HL-60/S4 treated with retinoic acid at 250 ng/mL for 4 days and 3 days (cell line): ENCODE data around the gene TOP3A.
"Not testable (repeated sequence)": the region's sequence is repeated elsewhere in the genome, so short reads cannot be mapped to it uniquely, and the experiment has no call there.

ENCODE experiments used
- in situ Hi-C: fragments of 300-500 bp; cut with MboI; formaldehyde crosslinking; loops from 2 replicates; pipeline ENCODE4 v1.7.0; 2022; ENCODE audit warnings: low sequenced_read_pairs

TOP3A gene

DNA sequence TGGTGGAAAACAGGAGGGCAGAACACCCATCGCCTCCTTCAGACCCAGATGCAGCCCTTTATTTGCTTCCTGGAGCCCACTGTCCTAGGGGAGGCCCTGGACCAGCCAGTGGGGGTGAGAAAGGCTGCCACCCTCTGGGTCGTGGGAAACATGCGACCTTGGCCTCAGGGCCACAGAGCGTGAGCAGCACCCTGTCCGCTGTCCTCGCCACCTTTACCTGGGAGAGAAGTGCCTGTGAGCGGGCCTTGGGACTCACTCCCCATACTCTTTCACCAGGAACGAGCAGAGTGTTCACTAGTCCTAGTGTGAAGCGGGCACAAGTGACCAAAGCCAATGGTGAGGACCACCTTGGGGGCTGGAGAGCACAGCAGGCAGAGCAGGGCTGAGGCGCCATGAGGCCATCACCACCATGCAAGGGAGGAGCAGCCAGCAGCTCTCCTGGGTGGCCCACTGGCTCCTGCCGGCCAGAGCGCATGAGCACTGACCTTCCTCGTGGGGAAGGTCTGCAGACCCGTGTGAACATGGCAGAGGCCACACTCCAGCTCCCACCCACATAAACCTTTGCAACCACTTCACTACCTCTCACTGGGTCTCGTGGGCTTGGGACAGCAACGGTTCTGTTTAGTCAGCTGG, 8.8 kb upstream of the TOP3A start:
- in situ Hi-C loops, result no loop called here

DNA sequence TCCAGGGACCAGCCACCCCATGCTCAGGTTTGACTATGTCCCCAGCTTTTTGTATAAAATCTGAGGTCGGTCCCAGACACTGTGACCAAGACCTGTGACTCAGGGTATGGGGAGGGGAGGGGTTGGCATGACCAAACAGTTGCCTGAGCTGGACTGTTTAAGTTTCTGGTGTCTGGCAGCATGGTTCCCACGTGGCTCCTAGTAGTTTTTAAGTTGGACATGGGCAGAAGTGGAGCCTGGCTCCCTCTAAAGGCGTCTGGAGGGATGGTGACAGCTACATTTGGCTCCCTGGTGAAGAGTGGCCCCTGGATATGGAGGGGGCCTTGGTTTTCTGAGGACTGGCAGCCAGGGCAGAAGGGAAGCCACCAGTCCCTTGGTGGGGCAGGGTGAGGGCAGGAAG, 8.2 kb upstream of the TOP3A start:
- in situ Hi-C loops, result no loop called here

DNA sequence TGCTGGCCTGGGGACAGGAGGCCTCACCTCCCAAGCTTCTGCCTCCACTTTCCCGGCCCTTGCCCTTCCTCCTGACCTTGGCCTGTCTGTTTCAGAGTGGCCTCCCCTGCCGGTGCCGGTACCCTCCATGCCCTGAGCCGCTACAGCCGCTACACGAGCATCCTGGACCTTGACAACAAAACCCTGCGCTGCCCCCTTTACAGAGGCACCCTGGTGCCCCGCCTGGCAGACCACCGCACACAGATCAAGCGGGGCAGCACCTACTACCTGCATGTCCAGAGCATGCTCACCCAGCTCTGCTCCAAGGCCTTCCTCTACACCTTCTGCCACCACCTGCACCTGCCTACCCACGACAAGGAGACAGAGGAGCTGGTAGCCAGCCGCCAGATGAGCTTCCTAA, 7.7 kb upstream of the TOP3A start:
- in situ Hi-C loops, result no loop called here

DNA sequence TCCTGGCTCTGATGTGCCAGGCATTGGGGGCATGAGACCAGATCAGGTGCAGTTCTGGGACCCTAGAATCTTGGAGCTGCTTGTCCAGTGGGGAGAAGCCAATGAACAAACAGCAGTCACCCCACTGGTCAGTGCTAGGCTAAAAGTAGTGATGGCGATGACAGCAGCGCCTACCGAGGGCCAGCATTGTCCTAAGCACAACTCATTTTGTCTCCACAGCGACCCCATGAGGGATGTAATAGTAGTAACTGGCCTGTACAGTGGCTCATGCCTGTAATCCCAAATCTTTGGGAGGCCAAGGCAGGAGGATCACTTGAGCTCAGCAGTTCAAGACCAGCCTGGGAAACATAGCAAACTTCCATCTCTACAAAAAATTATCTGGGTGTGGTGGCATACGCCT, 6.5 kb upstream of the TOP3A start:
- in situ Hi-C loops, result no loop called here

DNA sequence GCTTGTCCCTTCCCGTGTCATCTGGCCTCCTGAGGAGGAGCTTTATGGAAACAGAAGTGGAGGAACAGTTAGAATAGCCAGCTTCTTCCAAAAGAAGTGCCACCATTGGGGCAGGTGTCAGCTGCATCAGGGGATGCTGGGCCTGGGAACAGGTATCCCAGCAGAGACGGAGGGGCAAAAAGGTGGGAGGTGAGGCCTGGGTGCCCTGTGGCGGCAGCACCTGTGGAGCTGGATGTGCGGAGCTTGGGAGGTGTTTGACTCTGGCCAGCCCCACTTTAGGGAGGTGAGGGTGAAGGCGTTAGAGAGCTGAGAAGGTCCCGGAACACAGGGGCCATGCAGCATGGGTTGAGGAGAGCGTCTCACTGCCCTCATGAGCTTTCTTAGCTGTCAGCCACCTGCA, 5.5 kb upstream of the TOP3A start:
- in situ Hi-C loops, result no loop called here

DNA sequence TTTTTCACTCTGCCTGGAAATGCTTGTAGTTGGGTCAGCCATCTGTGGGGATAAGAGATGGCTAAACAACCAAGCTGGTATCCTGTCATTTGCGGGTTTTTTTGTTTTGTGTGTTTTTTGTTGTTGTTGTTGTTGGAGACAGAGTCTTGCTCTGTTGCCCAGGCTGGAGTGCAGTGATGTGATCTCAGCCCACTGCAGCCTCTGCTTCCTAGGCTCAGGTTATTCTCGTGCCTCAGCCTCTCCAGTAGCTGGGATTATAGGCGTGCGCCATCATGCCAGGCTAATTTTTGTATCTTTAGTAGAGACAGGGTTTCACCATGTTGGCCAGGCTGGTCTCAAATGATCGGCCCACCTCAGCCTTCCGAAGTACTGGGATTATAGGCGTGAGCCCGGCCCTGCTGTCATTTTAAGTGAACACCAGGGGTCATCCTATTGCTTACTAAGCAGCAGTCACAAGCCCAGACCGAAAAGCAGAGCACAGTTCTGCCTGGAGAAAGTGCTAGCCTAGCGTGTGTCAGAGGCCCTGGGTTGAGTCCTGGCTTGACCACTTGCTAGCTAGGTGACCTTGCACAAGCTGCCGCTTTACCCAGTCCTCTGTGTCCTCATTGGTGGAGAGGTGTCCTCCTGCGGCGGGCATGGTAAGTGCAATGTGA, 4.9 kb upstream of the TOP3A start:
- in situ Hi-C loops, result no loop called here

DNA sequence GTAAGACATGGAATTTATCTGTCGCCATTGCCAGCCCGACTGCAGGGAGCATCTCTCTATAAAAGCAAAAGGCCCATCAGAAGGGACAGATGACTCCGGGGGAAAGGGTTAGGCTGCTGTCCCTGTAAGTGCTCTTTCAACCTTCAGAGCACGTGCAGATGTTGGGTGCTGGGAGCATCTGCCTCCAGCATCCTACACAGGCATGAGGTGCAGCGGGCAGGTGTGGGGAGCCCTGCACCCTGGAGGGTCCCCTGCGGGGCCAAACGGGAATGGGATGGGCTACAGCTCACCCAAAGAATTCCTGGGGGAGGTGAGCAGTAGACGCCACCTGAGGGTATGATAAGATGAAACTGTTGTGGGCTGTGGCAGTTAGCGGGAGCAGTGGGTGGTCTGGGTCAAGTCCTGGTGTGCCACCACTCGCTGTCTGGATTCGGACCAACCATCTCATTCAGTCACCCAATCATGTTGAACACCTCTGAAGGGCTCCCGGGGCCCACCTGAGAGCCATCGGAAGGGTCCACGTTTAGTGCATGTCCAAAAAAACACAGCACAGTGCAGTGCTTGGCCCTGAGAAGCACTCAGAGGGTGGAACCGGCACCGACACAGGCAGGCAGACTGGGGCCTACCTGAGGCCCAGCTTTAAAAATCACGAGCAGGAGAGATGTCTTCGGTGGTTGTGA, 4.1 kb upstream of the TOP3A start:
- in situ Hi-C loops, result no loop called here

DNA sequence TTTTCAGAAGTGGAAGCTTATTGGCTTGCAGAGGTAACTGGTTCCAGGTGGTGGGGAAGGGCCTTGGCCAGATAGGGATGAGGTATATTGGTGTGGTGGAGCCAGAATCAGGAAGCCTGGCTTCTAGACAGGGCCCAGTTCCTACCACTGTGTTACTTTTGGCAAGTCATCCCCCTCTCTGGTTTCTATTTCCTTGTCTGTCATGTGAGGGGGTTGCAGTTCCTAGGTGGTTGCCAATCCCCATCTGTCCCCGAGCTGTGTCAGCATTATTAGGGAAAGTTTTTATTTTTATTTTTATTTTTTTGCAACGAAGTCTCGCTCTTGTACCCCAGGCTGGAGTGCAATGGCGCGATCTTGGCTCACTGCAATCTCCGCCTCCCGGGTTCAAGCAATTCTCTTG, 3.3 kb upstream of the TOP3A start:
- in situ Hi-C loops, result no loop called here

DNA sequence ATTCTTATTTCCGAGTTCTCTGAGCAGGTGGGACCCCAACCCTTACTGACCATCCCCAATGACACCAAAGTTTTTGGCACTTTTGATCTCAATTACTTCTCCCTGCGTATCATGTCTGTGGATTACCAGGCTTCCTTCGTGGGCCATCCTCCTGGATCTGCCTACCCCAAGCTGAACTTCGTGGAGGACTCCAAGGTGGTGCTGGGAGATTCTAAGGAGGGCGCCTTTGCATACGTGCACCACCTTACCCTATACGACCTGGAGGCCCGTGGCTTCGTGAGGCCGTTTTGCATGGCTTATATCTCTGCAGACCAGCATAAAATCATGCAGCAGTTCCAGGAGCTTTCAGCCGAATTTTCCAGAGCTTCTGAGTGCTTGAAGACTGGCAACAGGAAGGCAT, 1.2 kb upstream of the TOP3A start:
- in situ Hi-C loops, result no loop called here

DNA sequence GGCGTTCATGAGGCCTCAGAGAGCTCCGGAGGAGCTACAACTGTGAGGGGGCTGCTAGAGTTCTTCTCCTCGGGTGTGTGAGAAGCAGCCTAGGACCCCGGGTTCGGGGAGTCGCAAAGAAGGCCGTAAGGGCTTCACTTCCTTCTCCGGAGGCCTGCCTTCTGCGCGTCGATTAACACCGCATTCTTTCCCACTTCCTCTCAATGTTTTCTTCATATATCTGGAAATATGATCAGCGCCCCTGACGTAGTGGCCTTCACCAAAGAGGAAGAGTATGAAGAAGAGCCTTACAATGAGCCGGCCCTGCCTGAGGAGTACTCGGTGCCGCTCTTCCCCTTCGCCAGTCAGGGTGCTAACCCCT, 748 bp upstream of the TOP3A start:
- in situ Hi-C loops, result no loop called here

DNA sequence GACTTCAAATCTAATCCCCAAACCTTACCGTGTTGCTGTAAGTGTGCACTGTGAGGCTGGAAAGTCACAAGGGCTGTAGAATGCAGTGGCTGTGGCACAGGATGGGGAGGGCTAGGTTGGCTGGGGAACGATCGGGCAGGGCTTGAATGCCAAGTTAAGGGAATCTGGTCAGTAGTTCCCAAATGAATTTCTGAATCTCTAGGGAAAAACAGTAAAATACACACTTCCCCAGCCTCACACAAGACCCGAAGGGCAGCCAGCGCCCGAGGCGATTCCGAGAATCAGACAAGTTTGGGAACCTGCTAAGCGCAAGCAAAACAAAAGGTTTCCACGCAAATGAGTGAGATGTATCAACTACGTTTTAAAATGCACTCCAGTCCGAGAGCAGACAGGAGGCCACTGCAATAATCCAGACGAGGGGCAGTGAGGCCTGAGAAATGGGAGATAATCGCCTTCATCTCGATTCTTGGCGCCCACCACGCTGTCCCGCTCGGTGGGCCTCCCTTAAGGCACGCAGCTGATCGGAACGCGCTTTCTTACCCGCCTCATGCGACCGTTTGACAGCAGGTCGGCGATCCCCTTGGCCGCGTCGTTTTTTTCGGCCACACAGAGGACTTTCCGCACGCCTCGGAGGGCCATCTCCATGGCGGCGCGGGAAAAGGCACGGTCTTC, 599 bp downstream of the TOP3A start:
- in situ Hi-C loops, result no loop called here

DNA sequence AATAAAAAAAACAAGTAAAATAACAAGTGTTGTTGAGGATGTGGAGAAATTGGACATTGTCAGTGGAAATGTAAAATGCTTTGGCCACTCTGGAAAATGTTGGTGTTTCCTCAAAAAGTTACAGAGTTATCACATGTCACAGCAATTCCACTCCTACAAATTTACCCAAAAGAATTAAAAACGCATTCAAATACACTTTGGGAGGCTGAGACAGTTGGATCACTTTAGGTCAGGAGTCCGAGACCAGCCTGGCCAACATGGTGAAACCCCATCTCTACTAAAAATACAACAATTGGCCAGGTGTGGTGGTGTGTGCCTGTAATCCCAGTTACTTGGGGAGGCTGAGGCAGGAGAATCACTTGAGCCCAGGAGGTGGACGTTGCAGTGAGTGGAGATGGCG, 5.6 kb downstream of the TOP3A start:
- in situ Hi-C loops, result no loop called here

DNA sequence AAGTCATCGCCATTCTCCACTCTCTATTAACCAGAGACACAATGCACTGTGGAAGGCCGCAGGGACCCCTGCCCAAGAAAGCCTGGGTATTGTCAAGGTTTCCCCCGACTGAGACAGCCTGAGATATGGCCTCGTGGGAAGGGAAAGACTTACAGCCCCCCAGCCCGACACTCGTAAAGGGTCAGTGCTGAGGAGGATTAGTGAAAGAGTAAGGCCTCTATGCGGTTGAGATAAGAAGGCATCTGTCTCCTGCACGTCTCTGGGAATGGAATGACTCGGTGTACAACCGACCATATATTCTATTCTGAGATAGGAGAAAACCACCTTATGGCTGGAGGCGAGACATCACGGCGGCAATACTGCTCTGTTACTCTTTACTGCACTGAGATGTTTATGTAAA, 11.6 kb downstream of the TOP3A start:
- in situ Hi-C loops, result not testable (repeated sequence)

DNA sequence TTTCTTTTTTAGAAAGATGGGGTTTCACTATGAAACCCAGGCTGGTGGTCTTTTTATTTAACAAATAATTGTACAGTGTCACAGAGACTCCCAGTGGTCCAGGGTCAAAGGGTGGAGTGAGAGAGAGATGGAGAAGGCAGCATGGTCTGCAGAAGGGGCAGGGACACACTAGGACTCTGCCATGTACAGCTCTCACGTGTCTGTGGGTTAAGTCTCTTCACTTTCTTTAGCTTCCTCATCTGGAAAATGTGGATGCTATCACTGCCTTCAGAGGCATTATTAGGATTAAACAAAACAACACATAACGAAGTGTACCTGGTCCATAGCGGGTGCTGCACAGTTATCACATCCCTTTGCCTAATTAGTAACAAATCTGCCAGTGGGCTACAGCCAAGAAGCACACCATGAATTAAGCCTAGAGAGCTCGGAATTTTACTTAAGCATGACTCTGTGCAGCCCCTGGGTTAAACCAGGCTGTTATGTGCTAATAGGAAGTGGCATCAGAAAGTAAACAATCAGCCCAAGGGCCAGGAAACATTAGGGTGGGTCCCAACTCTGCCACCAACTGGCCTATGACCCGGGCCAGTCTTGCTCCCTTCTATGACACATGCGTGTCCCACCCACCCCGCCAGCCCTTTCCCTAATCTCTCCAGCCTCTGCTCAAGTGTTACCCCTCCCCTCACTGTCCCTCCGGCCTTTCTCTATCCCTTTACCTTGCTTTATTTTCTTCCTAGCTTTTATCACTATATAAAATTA, 13.9 kb downstream of the TOP3A start:
- in situ Hi-C loops, result no loop called here

DNA sequence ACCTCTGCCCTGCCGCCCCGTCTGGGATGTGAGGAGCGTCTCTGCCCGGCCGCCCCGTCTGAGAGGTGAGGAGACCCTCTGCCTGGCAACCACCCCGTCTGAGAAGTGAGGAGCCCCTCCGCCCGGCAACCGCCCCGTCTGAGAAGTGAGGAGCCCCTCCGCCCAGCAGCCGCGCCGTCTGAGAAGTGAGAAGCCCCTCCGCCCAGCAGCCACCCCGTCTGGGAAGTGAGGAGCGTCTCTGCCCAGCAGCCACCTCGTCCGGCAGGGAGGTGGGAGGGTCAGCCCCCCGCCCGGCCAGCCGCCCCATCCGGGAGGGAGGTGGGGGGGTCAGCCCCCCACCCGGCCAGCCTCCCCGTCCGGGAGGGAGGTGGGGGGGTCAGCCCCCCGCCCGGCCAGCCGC, 16.7 kb downstream of the TOP3A start:
- in situ Hi-C loops, result not testable (repeated sequence)

DNA sequence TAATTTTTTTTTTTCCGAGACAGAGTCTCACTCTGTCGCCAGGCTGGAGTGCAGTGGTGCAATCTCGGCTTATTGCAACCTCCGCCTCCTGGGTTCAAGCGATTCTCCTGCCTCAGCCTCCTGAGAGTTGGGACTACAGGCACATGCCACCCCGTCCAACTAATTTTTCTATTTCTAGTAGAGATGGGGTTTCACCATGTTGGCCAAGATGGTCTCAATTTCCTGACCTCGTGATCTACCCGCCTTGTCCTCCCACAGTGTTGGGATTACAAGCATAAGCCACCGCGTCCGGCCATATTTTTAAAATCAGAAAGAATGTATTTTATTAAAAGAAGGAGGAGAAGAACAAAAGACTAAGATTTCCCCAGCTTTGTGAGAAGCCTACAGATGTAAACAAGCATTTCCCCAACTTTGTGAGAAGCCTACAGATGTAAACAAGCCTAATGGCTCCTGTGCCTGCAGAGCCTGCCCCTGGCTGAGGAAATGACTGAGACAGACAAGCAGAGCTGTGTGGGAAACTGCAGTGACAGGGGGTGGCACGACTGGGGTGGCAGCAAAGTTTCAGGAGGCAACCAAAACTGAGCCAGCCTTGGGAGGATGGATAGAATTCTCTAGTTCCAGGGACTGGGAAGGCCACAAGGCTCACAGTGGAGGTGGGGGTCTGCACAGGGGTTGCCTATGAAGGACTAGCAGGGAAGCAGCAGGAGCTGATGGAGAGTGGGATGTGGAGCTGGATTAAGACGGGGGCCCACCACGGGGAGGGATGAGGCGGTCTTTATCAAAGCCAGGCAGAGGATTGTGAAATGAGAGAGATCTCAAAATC, 22.9 kb downstream of the TOP3A start:
- in situ Hi-C loops, result no loop called here

DNA sequence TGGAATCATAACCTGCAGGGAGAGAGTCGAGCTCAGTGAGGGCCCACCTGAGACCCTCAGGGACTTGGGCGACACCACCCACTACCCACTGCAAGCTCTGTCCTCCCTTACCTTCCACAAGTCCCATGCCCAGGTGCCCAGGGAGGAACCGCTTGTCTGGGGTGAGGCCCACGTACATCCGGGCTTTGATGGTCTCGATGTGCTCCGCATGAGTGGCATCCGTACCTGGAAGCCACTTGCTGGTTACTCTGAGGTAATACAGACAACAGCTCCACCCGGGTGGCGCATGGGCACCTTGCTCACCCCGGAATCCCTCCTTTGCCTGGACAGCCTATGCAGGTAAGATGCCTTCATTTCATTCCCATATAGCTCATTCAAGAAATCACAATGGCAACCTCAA, 29.5 kb downstream of the TOP3A start:
- in situ Hi-C loops, result no loop called here

DNA sequence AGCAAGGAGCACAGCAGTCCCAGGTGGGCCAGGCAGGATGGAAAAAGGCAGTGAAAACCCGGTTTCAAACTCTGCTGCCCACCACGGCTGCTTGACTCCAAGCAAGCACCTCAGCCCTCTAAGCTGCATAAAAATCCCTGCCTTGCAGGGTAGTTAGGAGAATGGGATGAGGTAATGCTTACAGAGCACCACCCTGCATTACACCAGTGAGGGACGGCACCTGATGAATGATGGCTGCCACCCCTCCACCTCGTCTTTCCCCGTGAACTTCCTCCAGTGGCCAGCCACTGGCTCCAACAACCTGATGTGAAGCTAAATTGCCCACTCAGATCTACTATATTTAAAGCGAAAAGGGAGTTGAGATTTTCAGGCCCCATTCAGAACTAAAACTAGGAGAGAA, 33.0 kb downstream of the TOP3A start:
- in situ Hi-C loops, result no loop called here

DNA sequence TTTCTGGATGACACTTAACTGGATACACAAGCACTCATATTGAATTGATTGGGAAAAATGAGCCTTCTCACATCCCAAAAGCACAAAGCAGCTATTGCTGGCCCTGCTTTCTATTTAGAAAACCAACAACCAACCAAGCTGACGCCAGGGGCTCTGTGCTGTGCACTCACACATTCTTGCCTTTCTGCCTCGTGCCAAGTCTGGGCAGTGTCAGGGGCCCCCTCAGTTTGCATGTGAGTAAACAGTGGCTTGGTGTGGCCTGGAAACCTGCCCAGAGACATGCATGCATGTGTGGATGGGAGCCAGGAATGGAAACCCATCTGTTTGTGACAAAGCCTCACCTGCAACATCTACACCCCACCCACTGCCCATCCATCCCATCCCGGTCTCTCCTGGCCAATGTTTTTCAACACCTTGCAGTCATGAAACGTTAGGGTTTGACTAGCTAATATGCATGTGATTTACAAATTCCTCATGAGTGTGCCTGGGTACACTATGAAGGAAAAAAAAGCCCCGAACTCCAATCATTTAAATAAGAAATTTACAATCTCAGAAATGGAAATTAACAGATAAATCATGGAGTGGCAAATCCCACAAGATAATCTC, 33.9 kb downstream of the TOP3A start:
- in situ Hi-C loops, result no loop called here

DNA sequence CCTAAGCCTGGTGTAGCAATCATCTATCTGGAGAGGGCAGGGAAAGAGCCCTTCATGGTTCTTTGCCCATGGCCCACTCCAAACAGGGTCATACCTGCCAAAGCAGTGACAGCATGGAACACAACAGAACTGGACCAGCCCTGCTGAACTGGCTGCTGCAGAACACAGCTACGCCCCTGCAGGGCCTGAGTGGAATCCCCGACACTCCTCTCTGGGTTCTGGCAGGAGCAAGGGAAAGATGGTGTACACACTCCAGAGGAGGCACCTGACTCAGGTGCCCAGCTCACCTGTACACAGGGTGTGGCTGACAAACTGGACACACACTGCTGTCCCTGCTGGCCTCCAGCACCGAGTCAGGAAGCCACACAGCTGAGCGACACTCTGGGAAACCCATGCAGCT, 34.5 kb downstream of the TOP3A start:
- in situ Hi-C loops, result no loop called here
